Stomach smooth muscle (tissue), 2 donors: ENCODE measurements around the gene TAS1R3.

Experiments
- H3K27ac ChIP-seq: one replicate; pipeline ENCODE4 v1.7.0; 2013; ENCODE audit warnings: mild to moderate bottlenecking, low read length, inconsistent platforms
- H3K27me3 ChIP-seq, 2 donors: one replicate each; pipeline ENCODE4 v1.7.0; 2013; ENCODE audit warnings: low read length in 2 of 2; ENCODE audit not compliant: insufficient read depth in 2 of 2, control insufficient read depth in 1 of 2
- H3K36me3 ChIP-seq, 2 donors: one replicate each; pipeline ENCODE4 v1.7.0; 2013; ENCODE audit warnings: low read length in 2 of 2; ENCODE audit not compliant: control insufficient read depth in 2 of 2, insufficient read depth in 2 of 2
- H3K4me1 ChIP-seq: one replicate; pipeline ENCODE4 v1.7.0; 2013; ENCODE audit warnings: low read length; ENCODE audit not compliant: control insufficient read depth, insufficient read depth
- H3K4me3 ChIP-seq, 2 donors: one replicate each; pipeline ENCODE4 v1.7.0; 2013; ENCODE audit warnings: low read length in 2 of 2
- H3K9ac ChIP-seq, 2 donors: one replicate each; pipeline ENCODE4 v1.7.0; 2013; ENCODE audit warnings: low read length in 2 of 2, mild to moderate bottlenecking in 1 of 2
- H3K9me3 ChIP-seq, 2 donors: one replicate each; pipeline ENCODE4 v1.7.0; 2013; ENCODE audit warnings: low read length in 2 of 2; ENCODE audit not compliant: control insufficient read depth in 2 of 2
- donor health status: healthy.
- donor health status: Pancreatic carcinoma.

The TAS1R3 gene

DNA sequence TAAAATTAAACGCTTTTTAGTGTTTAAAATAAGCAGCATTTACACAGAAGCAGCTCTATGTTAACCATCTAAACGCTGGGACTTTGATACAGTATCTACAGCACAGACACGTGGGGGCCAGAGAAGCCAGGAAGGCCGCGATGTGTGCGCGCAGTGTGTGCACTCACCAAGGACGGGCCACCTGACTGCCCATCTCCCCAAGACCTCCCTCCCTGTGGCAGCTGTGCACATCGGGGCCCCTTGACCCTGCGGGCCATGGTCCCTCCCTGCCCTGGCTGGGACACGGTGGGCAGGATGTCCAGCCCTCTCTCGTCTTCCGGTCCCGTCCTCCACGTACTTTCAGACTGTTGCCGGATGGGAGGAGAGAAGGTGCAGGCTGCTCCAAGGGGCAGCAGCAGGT lies 4.2 kb downstream of the TAS1R3 start:
- Histone ChIP-seq H3K9me3 (no peaks in the 10 kb centered on the region), H3K36me3 (peaks cover 0 to 6% of the 10 kb centered on the region in 2 donors), H3K4me3 (no peak overlapping the region), H3K27ac (no peak overlapping the region), H3K9ac (no peak overlapping the region), H3K27me3 (no peaks in the 10 kb centered on the region), H3K4me1 (no peaks in the 10 kb centered on the region)

DNA sequence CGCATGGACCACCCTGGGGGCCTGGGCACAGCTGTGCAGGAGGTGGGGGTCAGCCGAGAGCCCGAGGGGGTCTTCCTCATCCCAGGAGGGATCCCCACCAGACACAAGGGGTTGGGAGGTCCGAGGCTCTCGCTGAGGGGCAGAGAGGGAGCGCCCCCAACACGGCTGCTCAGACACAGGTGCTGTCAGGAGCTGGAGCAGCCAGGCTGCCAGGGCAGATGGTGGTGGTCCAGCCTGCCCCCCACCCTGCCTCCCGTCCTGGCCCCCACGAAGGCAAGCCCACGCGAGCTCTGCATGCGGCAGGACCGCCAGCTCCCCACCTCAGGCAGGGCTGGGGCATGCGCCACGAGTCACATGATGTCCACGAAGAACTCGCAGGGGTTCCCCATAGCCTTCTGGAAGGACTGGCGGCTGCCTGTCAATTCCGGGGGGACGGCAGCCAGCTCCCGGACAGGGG lies 4.7 kb downstream of the TAS1R3 start:
- no peak overlapping the region for H3K9ac ChIP-seq
- no peaks in the 10 kb centered on the region for H3K9me3 ChIP-seq
- H3K27ac ChIP-seq, result no peak overlapping the region
- H3K36me3 ChIP-seq, result peaks cover 4 to 10% of the 10 kb centered on the region in 2 donors
- no peak overlapping the region for H3K4me3 ChIP-seq
- H3K27me3 ChIP-seq, result no peaks in the 10 kb centered on the region
- H3K4me1 ChIP-seq, result no peaks in the 10 kb centered on the region

DNA sequence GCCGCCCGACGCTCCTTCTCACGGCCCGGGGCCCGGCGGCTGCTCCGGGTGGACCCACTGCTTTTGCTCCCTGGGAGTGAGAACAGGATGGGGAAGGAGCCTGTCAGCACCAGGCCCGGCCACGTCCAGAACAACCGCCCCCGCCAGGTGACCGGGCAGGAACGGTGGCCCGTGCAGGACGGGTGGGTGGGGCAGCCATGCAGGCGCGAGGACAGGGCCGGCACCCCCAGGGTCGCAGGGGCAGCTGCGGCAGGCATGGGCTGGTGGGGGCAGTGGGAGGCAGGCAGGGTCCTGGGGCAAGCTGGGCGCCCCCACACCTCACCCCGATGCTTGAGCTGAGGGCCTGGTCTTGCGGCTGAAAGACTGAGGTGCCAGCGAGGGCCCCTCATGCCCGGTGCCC lies 5.4 kb downstream of the TAS1R3 start:
- H3K4me3 ChIP-seq, result no peak overlapping the region
- peaks cover 2% of the 10 kb centered on the region for H3K4me1 ChIP-seq
- H3K36me3 ChIP-seq, result peaks cover 10 to 16% of the 10 kb centered on the region in 2 donors
- no peak overlapping the region for H3K9ac ChIP-seq
- no peaks in the 10 kb centered on the region for H3K9me3 ChIP-seq
- H3K27ac ChIP-seq, result no peak overlapping the region
- H3K27me3 ChIP-seq, result no peaks in the 10 kb centered on the region

DNA sequence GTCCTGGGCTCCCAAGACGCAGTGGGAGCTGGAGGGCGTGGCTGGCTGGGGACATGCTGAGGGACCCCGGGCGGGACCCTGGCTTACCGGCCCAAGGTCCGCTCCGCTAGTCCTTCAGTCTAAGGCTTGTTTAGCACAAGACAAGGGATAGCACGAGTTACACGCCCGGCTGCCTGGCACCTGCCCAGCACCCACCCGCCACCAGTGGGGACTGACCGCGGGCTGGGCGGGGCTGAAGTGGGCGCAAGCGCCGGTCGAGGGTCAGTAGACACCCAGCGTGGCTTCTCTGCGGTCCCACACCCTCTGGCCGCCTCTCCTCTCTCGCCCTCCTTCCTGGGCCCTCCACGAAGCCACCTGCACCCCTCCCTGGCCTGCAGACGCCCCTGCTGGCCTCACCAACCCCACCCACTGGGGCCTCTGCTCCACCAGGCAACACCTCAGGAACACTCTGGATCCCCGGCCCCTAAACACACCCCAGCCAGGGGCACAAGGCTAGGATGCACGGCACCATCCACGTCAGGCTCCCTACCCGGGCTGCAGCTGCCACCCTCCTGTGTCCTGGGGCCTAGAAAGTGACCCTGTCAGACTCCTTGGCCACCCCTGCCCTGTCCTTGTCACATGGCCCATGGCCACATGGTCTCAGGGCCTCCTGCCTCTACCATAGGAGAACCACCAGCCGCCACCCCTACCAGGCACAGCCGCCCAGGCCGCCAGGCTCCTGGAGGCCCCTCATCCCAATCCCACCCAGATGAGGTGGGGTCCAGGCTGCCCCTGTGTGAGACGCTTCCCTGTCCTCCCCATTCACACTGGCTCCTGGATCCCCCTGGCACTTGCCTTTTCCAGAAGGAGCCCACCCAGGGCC lies 6.1 kb downstream of the TAS1R3 start:
- Histone ChIP-seq H3K4me1 (peaks cover 2% of the 10 kb centered on the region), H3K9ac (no peak overlapping the region), H3K4me3 (no peak overlapping the region), H3K27me3 (no peaks in the 10 kb centered on the region), H3K36me3 (peaks cover 14 to 17% of the 10 kb centered on the region in 2 donors), H3K9me3 (no peaks in the 10 kb centered on the region), H3K27ac (no peak overlapping the region)

DNA sequence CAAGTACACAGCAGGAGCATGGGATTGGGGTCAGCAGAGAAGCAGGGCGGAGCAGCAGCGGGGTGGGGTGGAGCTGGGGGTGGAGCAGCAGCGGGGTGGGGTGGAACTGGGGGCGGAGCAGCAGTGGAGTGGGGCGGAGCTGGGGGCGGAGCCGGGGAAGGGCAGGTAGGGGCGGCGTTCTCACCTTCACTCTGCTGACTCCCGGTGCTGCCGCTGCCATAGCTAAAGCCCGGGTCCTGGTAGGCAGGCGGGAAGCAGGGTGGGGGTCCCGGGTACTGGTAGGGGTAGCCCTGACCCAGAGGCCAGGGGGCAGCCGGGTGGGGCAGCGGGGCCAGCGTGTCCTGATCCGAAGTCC lies 6.7 kb downstream of the TAS1R3 start:
- no peak overlapping the region for H3K27ac ChIP-seq
- H3K27me3 ChIP-seq, result no peaks in the 10 kb centered on the region
- no peaks in the 10 kb centered on the region for H3K9me3 ChIP-seq
- H3K4me3 ChIP-seq, result no peak overlapping the region
- H3K36me3 ChIP-seq, result peaks cover 14 to 17% of the 10 kb centered on the region in 2 donors
- H3K4me1 ChIP-seq, result peaks cover 2% of the 10 kb centered on the region
- no peak overlapping the region for H3K9ac ChIP-seq

DNA sequence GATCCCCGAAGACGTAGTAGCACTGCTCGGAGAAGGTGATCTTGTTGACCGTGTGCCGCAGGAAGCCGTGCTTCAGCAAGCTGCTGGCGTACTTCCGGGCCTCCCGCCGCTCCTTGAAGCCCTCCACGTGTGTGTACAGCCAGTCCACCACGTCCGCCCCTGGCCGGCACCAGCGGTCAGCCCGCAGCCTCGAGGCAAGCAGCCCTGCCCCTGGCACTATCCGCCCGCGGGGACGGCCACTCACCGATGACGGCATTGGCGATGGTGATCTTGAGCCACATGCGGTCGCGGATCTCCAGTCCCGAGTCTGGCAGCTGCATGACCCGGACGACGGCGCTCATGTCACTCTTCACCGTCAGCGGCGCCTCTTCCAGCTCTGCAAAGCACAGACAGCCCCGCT lies 7.2 kb downstream of the TAS1R3 start:
- no peaks in the 10 kb centered on the region for H3K9me3 ChIP-seq
- no peaks in the 10 kb centered on the region for H3K27me3 ChIP-seq
- peaks cover 14 to 17% of the 10 kb centered on the region in 2 donors for H3K36me3 ChIP-seq
- peaks cover 2% of the 10 kb centered on the region for H3K4me1 ChIP-seq
- H3K27ac ChIP-seq, result no peak overlapping the region
- no peak overlapping the region for H3K4me3 ChIP-seq
- H3K9ac ChIP-seq, result no peak overlapping the region

DNA sequence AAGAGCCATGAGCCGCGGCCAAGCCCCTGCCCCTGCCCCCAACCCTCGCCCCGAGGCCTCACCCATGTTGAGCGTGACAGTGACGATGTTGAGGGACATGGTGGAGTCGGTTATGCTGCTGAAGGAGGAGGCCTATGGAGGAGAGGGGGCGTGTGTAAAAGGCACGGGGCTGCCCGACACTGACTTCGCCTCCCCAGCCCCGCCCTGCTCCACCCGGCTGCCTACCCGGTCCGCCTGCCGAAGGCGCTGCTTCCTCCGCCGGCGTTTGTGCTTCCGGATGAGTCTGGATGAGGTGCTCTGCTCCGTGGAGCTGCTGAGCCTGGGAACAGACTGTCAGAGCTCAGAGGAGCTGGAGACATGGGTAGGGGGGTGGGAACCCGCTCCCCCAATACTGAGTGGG lies 9.1 kb downstream of the TAS1R3 start:
- peaks cover 9% of the 10 kb centered on the region for H3K4me1 ChIP-seq
- H3K9ac ChIP-seq, result no peak overlapping the region
- no peaks in the 10 kb centered on the region for H3K27me3 ChIP-seq
- no peak overlapping the region for H3K4me3 ChIP-seq
- H3K27ac ChIP-seq, result no peak overlapping the region
- H3K9me3 ChIP-seq, result no peaks in the 10 kb centered on the region
- H3K36me3 ChIP-seq, result peaks cover 14 to 17% of the 10 kb centered on the region in 2 donors

DNA sequence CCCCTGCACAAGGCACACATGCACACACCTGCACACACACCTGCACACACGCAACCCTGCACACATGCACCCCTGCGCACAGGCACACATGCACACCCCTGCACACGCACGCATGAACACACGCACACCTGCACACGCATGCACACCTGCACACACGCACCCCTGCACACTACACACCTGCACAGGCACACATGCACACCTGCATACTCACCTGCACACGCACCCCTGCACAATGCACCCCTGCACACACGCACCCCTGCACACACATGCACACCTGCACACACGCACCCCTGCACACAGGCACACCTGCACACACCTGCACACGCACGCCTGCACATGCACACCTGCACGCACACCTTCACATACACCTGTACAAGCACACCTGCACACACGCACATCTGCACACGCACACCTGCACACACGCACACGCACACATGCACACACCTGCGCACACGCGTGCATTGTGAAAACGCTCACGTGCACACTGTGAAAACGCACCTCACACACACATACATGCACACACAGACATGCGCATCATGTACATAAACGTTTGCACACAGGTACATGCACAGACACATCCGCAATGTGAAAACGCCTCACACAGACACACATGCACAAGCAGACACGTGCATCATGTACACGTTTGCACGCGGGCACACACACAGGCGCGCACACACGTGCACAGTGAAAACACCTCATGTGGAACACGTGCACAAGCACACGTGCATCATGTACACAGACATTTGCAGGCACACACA lies 9.9 kb downstream of the TAS1R3 start:
- peaks cover 14 to 17% of the 10 kb centered on the region in 2 donors for H3K36me3 ChIP-seq
- H3K4me1 ChIP-seq, result peaks cover 17% of the 10 kb centered on the region
- no peak overlapping the region for H3K27ac ChIP-seq
- no peak overlapping the region for H3K9ac ChIP-seq
- H3K4me3 ChIP-seq, result no peak overlapping the region
- no peaks in the 10 kb centered on the region for H3K9me3 ChIP-seq
- H3K27me3 ChIP-seq, result no peaks in the 10 kb centered on the region

DNA sequence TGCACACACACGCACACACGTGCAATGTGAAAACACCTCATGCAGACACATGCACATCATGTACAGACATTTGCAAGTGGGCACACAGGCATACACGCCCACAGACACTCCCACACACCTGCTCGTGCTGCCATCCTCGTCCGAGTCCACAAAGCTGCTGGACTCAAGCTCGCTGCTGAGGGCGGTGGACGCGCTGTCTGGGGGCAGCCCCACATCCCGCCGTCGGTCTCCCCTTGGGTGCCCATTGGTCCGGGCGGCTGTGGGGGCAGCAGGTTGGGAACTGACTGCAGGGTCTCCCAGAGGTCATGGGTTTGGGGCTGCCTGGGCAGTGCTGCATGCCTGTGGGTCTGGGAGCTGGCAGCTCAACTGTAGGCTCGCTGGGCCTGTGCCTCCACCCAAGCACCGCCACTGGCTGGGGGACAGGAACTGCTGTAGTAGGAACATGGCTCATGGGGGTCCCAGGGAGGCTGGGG lies 10.5 kb downstream of the TAS1R3 start:
- Histone ChIP-seq H3K9me3 (no peaks in the 10 kb centered on the region), H3K27ac (no peak overlapping the region), H3K4me3 (no peak overlapping the region), H3K4me1 (peaks cover 23% of the 10 kb centered on the region), H3K9ac (no peak overlapping the region), H3K36me3 (peaks cover 14 to 17% of the 10 kb centered on the region in 2 donors), H3K27me3 (no peaks in the 10 kb centered on the region)

DNA sequence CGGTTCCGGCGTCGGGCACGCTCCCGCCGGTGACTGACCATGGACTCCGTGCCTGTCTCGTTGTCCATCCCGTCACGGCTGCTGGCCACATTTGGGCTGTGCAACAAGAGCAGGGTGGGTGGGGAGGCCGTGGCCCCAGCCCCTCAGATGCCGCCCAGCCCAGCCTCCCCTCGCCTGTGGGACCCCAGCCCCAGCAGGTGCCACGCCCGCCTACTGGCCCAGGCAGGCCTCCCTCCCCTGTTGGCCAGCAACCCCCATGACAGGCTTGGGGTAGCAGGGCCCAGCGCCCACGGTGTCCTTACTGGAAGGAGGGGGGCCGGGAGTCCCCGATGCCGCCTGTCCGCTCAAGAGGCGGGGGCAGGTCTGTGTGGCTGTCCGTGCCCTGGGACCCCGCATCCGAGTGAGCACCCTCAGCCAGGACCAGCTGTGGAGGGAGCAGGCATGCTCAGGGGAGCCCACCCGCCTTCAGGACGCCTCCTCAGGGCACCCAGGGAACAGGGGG lies 11.0 kb downstream of the TAS1R3 start:
- peaks cover 14 to 17% of the 10 kb centered on the region in 2 donors for H3K36me3 ChIP-seq
- H3K9ac ChIP-seq, result no peak overlapping the region
- H3K9me3 ChIP-seq, result no peaks in the 10 kb centered on the region
- no peaks in the 10 kb centered on the region for H3K27me3 ChIP-seq
- H3K27ac ChIP-seq, result no peak overlapping the region
- H3K4me1 ChIP-seq, result peaks cover 28% of the 10 kb centered on the region
- no peak overlapping the region for H3K4me3 ChIP-seq
